Mononuclear cell (primary cell): ENCODE results near the gene SNTG2. TPM values are rescaled to one million over a fixed set of nuclear protein-coding genes. Genes with fewer than 3 reads are reported as not detected.

ENCODE experiments used
- H3K27me3 ChIP-seq: 2 replicates; pipeline ENCODE4 v1.6.0; 2011; ENCODE audit warnings: low read length, control low read depth; ENCODE audit not compliant: insufficient read depth
- H3K4me1 ChIP-seq: 2 replicates; pipeline ENCODE4 v1.5.1; 2011; ENCODE audit warnings: mild to moderate bottlenecking, low read length, control low read depth; ENCODE audit not compliant: insufficient read depth
- H3K4me3 ChIP-seq: 2 replicates; pipeline ENCODE4 v1.5.1; 2011; ENCODE audit warnings: mild to moderate bottlenecking, low read length, moderate library complexity
- H3K9me3 ChIP-seq: 2 replicates; pipeline ENCODE4 v1.5.1; 2011; ENCODE audit warnings: low read depth, mild to moderate bottlenecking, control low read depth, low read length
- total RNA-seq: library from RNA; depleted of rRNA; stranded (reverse); fragments of >200 nt; gene quantifications from one replicate; pipeline ENCODE4 v1.2.3, GENCODE V29; 2012

Gene SNTG2
- total RNA-seq, 1 donor = 1.5 TPM

- no peak overlapping the region for H3K4me3 ChIP-seq
- H3K27me3 ChIP-seq = no peaks in the 10 kb centered on the region
- H3K9me3 ChIP-seq = no peaks in the 10 kb centered on the region
- no peaks in the 10 kb centered on the region for H3K4me1 ChIP-seq
Measured at GRCh38 chr2:1278861-1279260, 328.2 kb downstream of the SNTG2 start.

- H3K27me3 ChIP-seq = no peaks in the 10 kb centered on the region
- H3K4me3 ChIP-seq = no peak overlapping the region
- H3K4me1 ChIP-seq = no peaks in the 10 kb centered on the region
- H3K9me3 ChIP-seq = no peaks in the 10 kb centered on the region
Measured at GRCh38 chr2:1282552-1282951, 331.9 kb downstream of the SNTG2 start.

GRCh38 chr2:1283020-1283801, 332.6 kb downstream of the SNTG2 start:
- no peaks in the 10 kb centered on the region for H3K9me3 ChIP-seq
- H3K4me1 ChIP-seq = no peaks in the 10 kb centered on the region
- no peak overlapping the region for H3K4me3 ChIP-seq
- H3K27me3 ChIP-seq = no peaks in the 10 kb centered on the region

- Histone ChIP-seq H3K27me3 (no peaks in the 10 kb centered on the region), H3K4me3 (no peak overlapping the region), H3K4me1 (no peaks in the 10 kb centered on the region), H3K9me3 (no peaks in the 10 kb centered on the region)
Measured at GRCh38 chr2:1283871-1284270, 333.2 kb downstream of the SNTG2 start.

- Histone ChIP-seq H3K4me3 (no peak overlapping the region), H3K27me3 (no peaks in the 10 kb centered on the region), H3K4me1 (no peaks in the 10 kb centered on the region), H3K9me3 (no peaks in the 10 kb centered on the region)
Measured at GRCh38 chr2:1286929-1287328, 336.3 kb downstream of the SNTG2 start.

GRCh38 chr2:1287427-1287826, 336.8 kb downstream of the SNTG2 start:
- Histone ChIP-seq H3K4me1 (no peaks in the 10 kb centered on the region), H3K27me3 (no peaks in the 10 kb centered on the region), H3K4me3 (no peak overlapping the region), H3K9me3 (no peaks in the 10 kb centered on the region)

- no peaks in the 10 kb centered on the region for H3K4me1 ChIP-seq
Measured at GRCh38 chr2:1294900-1295299, 344.3 kb downstream of the SNTG2 start.

GRCh38 chr2:1295740-1296139, 345.1 kb downstream of the SNTG2 start:
- no peaks in the 10 kb centered on the region for H3K9me3 ChIP-seq
- H3K4me1 ChIP-seq = no peaks in the 10 kb centered on the region
- no peaks in the 10 kb centered on the region for H3K27me3 ChIP-seq
- H3K4me3 ChIP-seq = no peak overlapping the region

More at GRCh38 chr2:1294900-1295299, 344.3 kb downstream of the SNTG2 start:
- H3K27me3 ChIP-seq = no peaks in the 10 kb centered on the region
- H3K4me3 ChIP-seq = no peak overlapping the region
- no peaks in the 10 kb centered on the region for H3K9me3 ChIP-seq

GRCh38 chr2:1297372-1298159, 346.9 kb downstream of the SNTG2 start:
- Histone ChIP-seq H3K27me3 (no peaks in the 10 kb centered on the region), H3K4me3 (no peak overlapping the region), H3K9me3 (no peaks in the 10 kb centered on the region), H3K4me1 (no peaks in the 10 kb centered on the region)

GRCh38 chr2:1299043-1299442, 348.4 kb downstream of the SNTG2 start:
- H3K4me1 ChIP-seq = no peaks in the 10 kb centered on the region
- no peak overlapping the region for H3K4me3 ChIP-seq
- no peaks in the 10 kb centered on the region for H3K9me3 ChIP-seq
- no peaks in the 10 kb centered on the region for H3K27me3 ChIP-seq

- Histone ChIP-seq H3K4me1 (no peaks in the 10 kb centered on the region), H3K27me3 (no peaks in the 10 kb centered on the region), H3K9me3 (no peaks in the 10 kb centered on the region), H3K4me3 (no peak overlapping the region)
Measured at GRCh38 chr2:1300284-1300683, 349.6 kb downstream of the SNTG2 start.

- Histone ChIP-seq H3K4me3 (no peak overlapping the region), H3K4me1 (no peaks in the 10 kb centered on the region), H3K9me3 (no peaks in the 10 kb centered on the region), H3K27me3 (no peaks in the 10 kb centered on the region)
Measured at GRCh38 chr2:1301056-1301455, 350.4 kb downstream of the SNTG2 start.

- H3K4me1 ChIP-seq = no peaks in the 10 kb centered on the region
- H3K4me3 ChIP-seq = no peak overlapping the region
- no peaks in the 10 kb centered on the region for H3K27me3 ChIP-seq
- H3K9me3 ChIP-seq = no peaks in the 10 kb centered on the region
Measured at GRCh38 chr2:1305342-1306013, 354.8 kb downstream of the SNTG2 start.

- Histone ChIP-seq H3K4me1 (no peaks in the 10 kb centered on the region), H3K27me3 (no peaks in the 10 kb centered on the region), H3K9me3 (no peaks in the 10 kb centered on the region), H3K4me3 (no peak overlapping the region)
Measured at GRCh38 chr2:1306014-1306686, 355.5 kb downstream of the SNTG2 start.
